Measurements from ENCODE around the gene DCUN1D1. TPM values are rescaled to one million over a fixed set of nuclear protein-coding genes. Genes with fewer than 3 reads are reported as not detected.

The DCUN1D1 gene
- total and polyA plus RNA-seq, 2 of the 8 experiments (the other 6 are each of a cell fraction or from before 2014, with no cell fraction given) = 6.8 to 70.3 TPM

- no peak for TF ChIP-seq USF2 (IDR thresholded peaks at IDR 0.05; ENCODE audit: low read length)
- TF ChIP-seq CHD7 (IDR thresholded peaks at IDR 0.05; ENCODE audit: insufficient replicate concordance, low read length) = no peak
- TF ChIP-seq ZNF274 (IDR thresholded peaks at IDR 0.05; ENCODE audit: borderline replicate concordance, extremely low read depth, low read length) = no peak
- no peak for TF ChIP-seq SRF (IDR thresholded peaks at IDR 0.05; ENCODE audit: low read depth, low read length)
- TF ChIP-seq SIX5 (IDR thresholded peaks at IDR 0.05; ENCODE audit: low read depth, low read length) = no peak
- TF ChIP-seq BCL11A (IDR thresholded peaks at IDR 0.05; ENCODE audit: low read depth in 2 of 2, low read length in 2 of 2) = no peak
- TF ChIP-seq CEBPB (IDR thresholded peaks at IDR 0.05; ENCODE audit: low read depth, low read length) = no peak
- TF ChIP-seq POU5F1 (IDR thresholded peaks at IDR 0.05; ENCODE audit: low read depth, low read length) = no peak
These were observed 69.2 kb downstream of the DCUN1D1 start (continued) for GRCh38 chr3:182910936-182911781.
